Measurements from ENCODE around the gene NUBP2. TPM values are rescaled to one million over a fixed set of nuclear protein-coding genes. Genes with fewer than 3 reads are reported as not detected.

The NUBP2 gene
- total and polyA plus RNA-seq, 8 donors: 14.7 to 171 (median 67.7) TPM

GRCh38 chr16:1744338-1744840 is 38.4 kb upstream of the NUBP2 start:
- H3K36me3 ChIP-seq: peaks cover 48 to 92% (median 88%) of the 10 kb centered on the region in 4 donors
- intact Hi-C loops (cut with DNase I; ENCODE audit: low total_unique reads): no loop called here
- WGBS, 5 donors: 89 to 94% (median 92%) methylated on average over 19 to 24 of the region's 24 CpGs

DNA sequence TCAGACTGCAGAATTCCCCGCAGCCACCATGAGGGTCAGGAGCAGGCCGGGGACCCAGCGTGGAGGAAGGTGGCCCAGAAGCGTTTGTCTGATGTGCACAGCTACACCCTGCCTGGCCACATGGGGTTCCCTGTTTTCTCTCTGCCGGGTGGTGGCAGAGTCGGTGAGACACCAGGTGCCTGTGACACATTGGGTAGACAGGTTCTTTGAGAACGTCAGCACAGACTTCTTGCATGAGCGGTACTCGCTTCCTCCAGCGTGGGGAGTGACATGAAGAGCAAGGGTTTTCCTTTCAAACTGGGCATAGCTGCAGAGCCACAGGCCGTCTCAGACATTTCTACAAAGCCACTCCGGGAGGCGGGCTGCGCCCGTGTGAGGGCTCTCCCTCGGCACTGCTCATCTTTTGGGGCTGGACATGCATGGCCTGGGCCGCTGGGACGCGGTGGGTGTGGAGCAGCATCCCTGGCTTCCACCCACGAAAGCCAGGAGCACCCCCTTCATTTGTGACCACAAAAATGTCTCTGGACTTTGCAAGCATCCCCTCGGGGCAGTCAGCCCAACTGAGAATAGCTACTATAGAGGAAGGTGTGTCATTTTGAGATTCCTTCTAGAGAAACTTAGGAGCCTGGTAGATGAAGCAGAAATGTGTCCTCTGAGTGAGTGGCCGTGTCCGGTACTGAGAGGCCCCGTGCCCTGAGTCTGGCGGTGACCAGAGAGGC is 37.4 kb upstream of the NUBP2 start:
- H3K36me3 ChIP-seq: peaks cover 50 to 99% (median 95%) of the 10 kb centered on the region in 4 donors
- H3K9me3 ChIP-seq: no peaks in the 10 kb centered on the region
- WGBS, 5 donors: 88 to 95% (median 89%) methylated on average over 22 to 25 of the region's 25 CpGs
- intact Hi-C loops (cut with DNase I; ENCODE audit: low total_unique reads): no loop called here
- no peak overlapping the region for H3K27ac ChIP-seq
- TF ChIP-seq POLR2AphosphoS5 (IDR thresholded peaks at IDR 0.05): no peak
- no peak for TF ChIP-seq POLR2A (IDR thresholded peaks at IDR 0.05)
- no peak for TF ChIP-seq CTCF (IDR thresholded peaks at IDR 0.05)
- no peak for TF ChIP-seq EP300 (IDR thresholded peaks at IDR 0.05)
- no peak overlapping the region for H3K4me3 ChIP-seq
- no peaks in the 10 kb centered on the region for H3K27me3 ChIP-seq
- H3K4me1 ChIP-seq: no peaks in the 10 kb centered on the region
- no peak for DNase-seq

More at GRCh38 chr16:1744338-1744840, 38.4 kb upstream of the NUBP2 start:
- H3K27me3 ChIP-seq: no peaks in the 10 kb centered on the region
- no peaks in the 10 kb centered on the region for H3K9me3 ChIP-seq
- H3K4me3 ChIP-seq: no peak overlapping the region
- no peak overlapping the region for H3K27ac ChIP-seq
- TF ChIP-seq POLR2A (IDR thresholded peaks at IDR 0.05): no peak
- no peak for TF ChIP-seq CTCF (IDR thresholded peaks at IDR 0.05)
- no peak for TF ChIP-seq EP300 (IDR thresholded peaks at IDR 0.05)
- no peak for TF ChIP-seq POLR2AphosphoS5 (IDR thresholded peaks at IDR 0.05)
- no peaks in the 10 kb centered on the region for H3K4me1 ChIP-seq
- DNase-seq: no peak

DNA sequence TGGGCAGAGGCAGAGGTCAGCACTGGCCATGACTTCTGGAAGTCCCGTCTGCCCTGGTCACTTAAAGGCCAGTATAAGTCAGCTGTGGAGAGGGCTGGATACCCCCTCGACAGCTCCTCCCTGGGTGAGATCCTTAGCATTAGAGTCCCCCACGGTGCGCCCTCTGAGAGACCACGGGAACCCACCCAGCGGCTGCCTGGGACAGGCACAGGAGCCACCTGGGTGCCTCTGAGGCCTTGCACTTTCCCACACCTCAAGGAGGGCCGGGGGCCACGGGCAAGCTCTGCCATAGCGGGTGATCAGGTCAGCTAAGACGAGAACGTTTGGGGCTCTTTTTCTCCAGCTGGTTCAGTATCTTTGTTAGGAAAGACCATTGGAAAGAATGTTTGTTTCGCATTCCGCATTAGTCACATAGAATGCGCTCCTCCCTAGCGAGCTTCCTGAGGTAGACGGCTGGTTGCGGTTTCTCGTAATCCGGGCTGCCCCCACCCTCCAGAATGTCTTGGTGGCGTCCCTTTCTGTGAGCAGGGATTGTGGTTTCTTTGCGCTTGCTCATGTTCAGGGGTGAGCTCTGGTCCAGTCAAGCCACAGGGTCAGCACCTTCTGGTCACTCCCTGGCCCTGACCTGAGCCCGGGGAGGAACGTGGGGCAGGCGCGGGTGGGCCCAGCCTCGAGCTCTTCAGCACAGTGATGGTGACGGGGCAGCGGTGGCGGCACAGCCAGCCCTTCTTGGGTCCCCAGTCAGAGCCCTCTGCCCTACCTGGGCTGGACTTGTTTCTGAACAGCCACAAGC is 36.7 kb upstream of the NUBP2 start:
- 92 to 95% (median 94%) methylated on average over 20 to 29 of the region's 29 CpGs for WGBS, 5 donors
- DNase-seq: no peak

More for the DNA sequence above, 36.7 kb upstream of the NUBP2 start:
- Histone ChIP-seq H3K4me3 (no peak overlapping the region), H3K9me3 (no peaks in the 10 kb centered on the region), H3K4me1 (no peaks in the 10 kb centered on the region), H3K27ac (no peak overlapping the region), H3K27me3 (no peaks in the 10 kb centered on the region), H3K36me3 (peaks cover 52 to 99% (median 95%) of the 10 kb centered on the region in 4 donors)
- TF ChIP-seq CTCF (IDR thresholded peaks at IDR 0.05) (no peak), POLR2AphosphoS5 (IDR thresholded peaks at IDR 0.05) (no peak), EP300 (IDR thresholded peaks at IDR 0.05) (no peak), POLR2A (IDR thresholded peaks at IDR 0.05) (no peak)
- intact Hi-C loops (cut with DNase I; ENCODE audit: low total_unique reads): no loop called here
